ENCODE results near the gene FABP1.

DNA sequence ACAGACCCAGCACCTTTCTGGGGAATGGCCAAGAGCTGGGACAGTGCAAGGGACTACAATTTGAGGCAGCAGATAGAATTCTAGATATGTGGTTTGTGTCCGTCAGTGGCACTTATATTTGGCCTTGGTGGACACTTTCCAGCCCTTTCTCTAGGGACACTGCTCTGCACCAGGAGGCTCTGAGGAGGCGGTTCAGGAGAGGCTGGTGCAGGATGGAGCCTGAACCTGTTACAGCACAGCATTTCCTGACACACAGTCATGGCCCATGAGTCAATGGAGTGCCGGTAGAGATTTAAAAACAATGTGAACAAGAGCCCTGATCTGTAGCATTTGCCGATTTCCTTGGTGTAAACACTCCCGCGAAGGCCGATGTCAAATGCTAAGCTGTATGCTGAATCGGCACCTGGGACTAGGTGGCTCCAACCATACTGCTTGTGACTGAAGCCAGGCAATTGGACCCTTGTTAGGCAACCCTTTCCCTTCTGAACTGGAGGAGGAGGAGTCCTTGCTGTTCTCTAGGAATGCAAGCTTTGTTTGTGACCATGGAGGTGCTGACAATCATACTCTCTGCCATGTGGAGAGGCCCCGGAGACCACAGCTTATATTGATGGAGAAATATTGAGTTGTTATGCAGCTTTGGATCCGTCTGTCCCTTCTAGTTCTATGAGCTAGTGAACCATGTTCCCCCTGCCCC is 11.9 kb downstream of the FABP1 start:
- no peak for TF ChIP-seq CTCF (IDR thresholded peaks at IDR 0.05)
- no peak for TF ChIP-seq EZH2 (IDR thresholded peaks at IDR 0.05; ENCODE audit: borderline replicate concordance, insufficient read depth, low read depth, low read length, poor library complexity, severe bottlenecking)
